Omental fat pad (tissue), 4 donors: ENCODE measurements around the gene ACTN2. TPM values are rescaled to one million over a fixed set of nuclear protein-coding genes. Genes with fewer than 3 reads are reported as not detected.

Experiments used
- ATAC-seq: fragments of 150-250 bp; one replicate; pipeline ENCODE4 v1.9.1; 2016; ENCODE audit warnings: mild to moderate bottlenecking, moderate library complexity; ENCODE audit not compliant: low FRiP score
- DNase-seq: peaks from one replicate; pipeline ENCODE4 v3.0.0-alpha.2; 2019; ENCODE audit warnings: low spot score
- CTCF ChIP-seq, 3 donors: fragments of 450-650 bp; IDR thresholded peaks; one replicate each; pipeline ENCODE4 v1.5.1; 2016 to 2017; ENCODE audit warnings: antibody characterized with exemption in 3 of 3, mild to moderate bottlenecking in 3 of 3, moderate library complexity in 2 of 3
- total RNA-seq, 4 donors: library from RNA; depleted of rRNA; stranded (reverse); fragments of >200 nt; gene quantifications; one replicate each; pipeline ENCODE4 v1.1.0, GENCODE V29; 2016

Gene ACTN2
- total RNA-seq, 4 donors from 2014 or later = 0.79 to 5.3 (median 1.8) TPM

DNA sequence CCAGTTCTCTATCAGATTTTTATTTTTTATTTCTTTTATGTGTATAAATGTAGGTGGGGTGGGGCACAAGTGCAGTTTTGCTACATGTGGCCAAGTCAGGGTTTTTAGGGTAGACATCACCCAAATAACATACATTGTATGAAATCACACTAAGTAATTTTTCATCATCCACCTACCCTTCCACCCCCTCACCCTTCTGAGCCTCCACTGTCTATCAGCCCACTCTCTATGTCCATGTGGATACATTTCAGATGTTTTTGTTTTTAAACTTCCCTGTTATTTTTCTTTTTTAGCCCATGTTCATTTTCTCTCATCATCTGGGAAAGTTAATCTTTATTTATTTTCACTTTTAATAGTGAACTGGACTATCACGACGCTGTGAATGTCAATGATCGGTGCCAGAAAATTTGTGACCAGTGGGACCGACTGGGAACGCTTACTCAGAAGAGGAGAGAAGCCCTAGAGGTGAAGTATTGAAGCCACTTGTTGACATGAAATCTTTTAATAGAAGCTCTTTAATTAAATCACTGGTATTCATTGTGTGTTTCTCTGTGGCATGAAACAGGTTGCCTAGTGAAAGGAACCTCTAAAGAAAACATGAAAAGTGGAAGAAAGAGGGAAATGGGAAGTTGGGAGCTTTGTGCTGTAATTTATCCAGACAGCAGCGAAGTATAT lies 61.1 kb downstream of the ACTN2 start:
- ATAC-seq (no peak), DNase-seq (no peak)
- no peak for TF ChIP-seq CTCF (IDR thresholded peaks at IDR 0.05)

DNA sequence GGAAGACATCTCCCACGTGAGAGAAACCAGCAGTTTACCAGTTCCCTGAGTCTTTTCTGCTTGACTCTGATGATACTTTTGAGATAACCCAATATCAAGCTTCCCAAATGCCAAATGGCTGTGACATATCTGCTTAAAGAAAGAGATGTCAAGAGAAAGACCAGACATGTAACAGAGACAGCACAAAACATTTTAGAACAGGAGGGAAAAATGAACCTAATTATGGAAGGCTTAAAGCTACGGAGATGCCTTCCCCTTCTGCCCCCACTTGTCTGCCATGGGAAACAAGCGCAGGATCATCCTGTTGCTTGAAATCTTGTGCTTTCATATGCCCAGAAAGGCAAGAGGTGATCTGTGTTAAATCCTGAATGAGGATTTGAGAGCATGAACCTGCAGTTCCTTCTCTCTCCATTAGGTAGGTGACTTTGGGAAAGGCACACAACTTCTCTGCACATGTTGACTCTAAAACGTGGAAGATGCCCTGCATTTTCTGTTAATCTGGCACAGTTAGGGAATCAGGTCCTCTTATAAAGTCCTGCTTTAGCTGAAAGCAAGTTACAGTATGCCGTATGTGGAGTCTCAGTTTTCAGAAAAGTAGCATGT lies 62.1 kb downstream of the ACTN2 start:
- TF ChIP-seq CTCF (IDR thresholded peaks at IDR 0.05) = no peak
- no peak for DNase-seq
- no peak for ATAC-seq

DNA sequence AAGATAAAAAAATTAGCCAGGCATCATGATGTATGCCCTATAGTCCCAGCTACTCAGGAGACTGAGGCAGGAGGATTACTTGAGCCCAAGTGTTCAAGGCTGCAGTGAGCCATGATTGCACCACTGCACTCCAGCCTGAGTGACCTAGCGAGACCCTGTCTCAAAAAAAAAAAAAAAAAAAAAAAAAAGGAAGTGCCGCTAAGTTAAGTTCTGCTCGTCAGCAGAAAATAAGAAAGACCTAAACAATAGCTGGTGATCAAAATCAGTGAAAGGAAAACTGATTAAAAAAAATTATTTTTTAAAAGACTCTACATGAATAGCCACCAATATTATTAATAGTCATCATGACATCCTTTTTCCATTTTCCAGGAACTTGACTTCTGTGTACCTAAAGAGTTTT lies 64.6 kb downstream of the ACTN2 start:
- ATAC-seq = no peak
- DNase-seq = no peak
- TF ChIP-seq CTCF (IDR thresholded peaks at IDR 0.05) = no peak

GRCh38 chr1:236751385-236751784 lies 65.1 kb downstream of the ACTN2 start:
- DNase-seq (no peak), ATAC-seq (no peak)
- TF ChIP-seq CTCF (IDR thresholded peaks at IDR 0.05) = no peak

GRCh38 chr1:236751935-236752334 lies 65.6 kb downstream of the ACTN2 start:
- TF ChIP-seq CTCF (IDR thresholded peaks at IDR 0.05) = no peak

DNA sequence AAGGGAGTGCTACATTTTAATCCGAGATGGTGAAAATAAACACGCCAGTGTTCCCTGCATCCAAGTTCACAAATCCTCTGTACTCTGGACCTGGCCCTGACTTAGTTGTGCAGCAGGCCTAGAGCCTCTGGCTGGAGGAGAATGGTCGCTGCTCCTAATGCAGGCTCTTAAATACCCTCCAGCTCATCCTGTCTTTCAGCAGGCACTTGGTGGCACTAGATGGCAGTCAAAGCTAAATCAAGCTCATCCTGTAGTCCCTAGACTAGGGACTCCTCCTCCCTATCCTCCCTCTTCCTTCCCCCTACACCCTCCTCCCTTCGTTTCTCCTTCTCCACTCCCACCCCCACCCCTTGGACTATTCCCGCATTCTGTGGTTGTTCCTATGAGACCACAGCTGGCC lies 67.2 kb downstream of the ACTN2 start:
- no peak for TF ChIP-seq CTCF (IDR thresholded peaks at IDR 0.05)
- DNase-seq (no peak), ATAC-seq (no peak)

More at GRCh38 chr1:236751935-236752334, 65.6 kb downstream of the ACTN2 start:
- ATAC-seq = no peak
- DNase-seq = no peak

- no peak for TF ChIP-seq CTCF (IDR thresholded peaks at IDR 0.05)
- ATAC-seq = no peak
- no peak for DNase-seq
Observed at GRCh38 chr1:236753964-236754363, 67.7 kb downstream of the ACTN2 start.
